Measurements from ENCODE around the gene MYMX. TPM values are rescaled to one million over a fixed set of nuclear protein-coding genes. Genes with fewer than 3 reads are reported as not detected.

The MYMX gene
- total and polyA plus RNA-seq, 2 of the 13 experiments (the other 11 are each of a cell fraction or from before 2014, with no cell fraction given), result not detected

DNA sequence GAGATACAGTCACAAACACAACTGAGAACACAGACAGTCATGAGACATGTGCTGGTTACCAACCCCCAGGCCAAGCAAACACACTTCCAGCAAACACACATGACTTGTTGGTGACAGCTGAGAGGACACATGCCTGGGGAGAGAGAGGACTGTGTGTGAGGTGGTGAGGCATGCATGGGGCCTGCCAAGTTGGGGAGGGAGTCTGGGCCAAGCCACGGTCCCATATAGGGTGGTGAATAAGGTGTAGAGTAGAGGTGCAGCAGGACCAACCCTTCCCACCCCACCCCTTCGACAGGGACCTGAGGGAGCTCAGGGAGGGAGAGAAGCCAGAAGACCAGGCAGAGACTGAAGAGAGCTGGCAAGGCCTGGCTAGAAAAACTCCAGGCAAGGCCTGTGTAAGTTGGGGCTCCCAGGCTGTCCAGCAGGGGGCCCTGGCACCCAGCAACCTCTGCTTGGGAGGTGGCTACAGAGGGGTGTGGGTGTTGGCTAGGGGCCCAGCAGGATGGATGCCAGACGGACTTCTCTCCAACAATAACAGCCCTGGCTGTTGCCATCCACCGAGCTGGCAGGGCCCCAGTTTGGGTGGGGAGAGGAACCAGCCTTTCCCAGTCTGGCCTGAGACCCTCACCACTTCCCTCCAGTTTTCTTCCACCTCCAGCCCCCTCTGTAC, 4.7 kb downstream of the MYMX start (continued):
- no peak for TF ChIP-seq ZKSCAN1 (IDR thresholded peaks at IDR 0.05; ENCODE audit: low read length)
- TF ChIP-seq ZNF44 (CRISPR knock-in tag; IDR thresholded peaks at IDR 0.05), result no peak
- TF ChIP-seq, protein P1, sequence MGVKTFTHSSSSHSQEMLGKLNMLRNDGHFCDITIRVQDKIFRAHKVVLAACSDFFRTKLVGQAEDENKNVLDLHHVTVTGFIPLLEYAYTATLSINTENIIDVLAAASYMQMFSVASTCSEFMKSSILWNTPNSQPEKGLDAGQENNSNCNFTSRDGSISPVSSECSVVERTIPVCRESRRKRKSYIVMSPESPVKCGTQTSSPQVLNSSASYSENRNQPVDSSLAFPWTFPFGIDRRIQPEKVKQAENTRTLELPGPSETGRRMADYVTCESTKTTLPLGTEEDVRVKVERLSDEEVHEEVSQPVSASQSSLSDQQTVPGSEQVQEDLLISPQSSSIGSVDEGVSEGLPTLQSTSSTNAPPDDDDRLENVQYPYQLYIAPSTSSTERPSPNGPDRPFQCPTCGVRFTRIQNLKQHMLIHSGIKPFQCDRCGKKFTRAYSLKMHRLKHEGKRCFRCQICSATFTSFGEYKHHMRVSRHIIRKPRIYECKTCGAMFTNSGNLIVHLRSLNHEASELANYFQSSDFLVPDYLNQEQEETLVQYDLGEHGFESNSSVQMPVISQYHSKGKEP (CRISPR knock-in tag; IDR thresholded peaks at IDR 0.05), result no peak
- TF ChIP-seq, protein P2, sequence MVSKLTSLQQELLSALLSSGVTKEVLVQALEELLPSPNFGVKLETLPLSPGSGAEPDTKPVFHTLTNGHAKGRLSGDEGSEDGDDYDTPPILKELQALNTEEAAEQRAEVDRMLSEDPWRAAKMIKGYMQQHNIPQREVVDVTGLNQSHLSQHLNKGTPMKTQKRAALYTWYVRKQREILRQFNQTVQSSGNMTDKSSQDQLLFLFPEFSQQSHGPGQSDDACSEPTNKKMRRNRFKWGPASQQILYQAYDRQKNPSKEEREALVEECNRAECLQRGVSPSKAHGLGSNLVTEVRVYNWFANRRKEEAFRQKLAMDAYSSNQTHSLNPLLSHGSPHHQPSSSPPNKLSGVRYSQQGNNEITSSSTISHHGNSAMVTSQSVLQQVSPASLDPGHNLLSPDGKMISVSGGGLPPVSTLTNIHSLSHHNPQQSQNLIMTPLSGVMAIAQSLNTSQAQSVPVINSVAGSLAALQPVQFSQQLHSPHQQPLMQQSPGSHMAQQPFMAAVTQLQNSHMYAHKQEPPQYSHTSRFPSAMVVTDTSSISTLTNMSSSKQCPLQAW (CRISPR knock-in tag; IDR thresholded peaks at IDR 0.05), result no peak
- no peak for TF ChIP-seq SAFB2 (CRISPR knock-in tag; IDR thresholded peaks at IDR 0.05; ENCODE audit: borderline replicate concordance, low read depth)
- TF ChIP-seq HOXA5 (CRISPR knock-in tag; IDR thresholded peaks at IDR 0.05), result peak; percentile 48; the same call in 1 of the 2 replicates
- no peak for TF ChIP-seq MIER2 (CRISPR knock-in tag; IDR thresholded peaks at IDR 0.05)
- TF ChIP-seq, protein P3, sequence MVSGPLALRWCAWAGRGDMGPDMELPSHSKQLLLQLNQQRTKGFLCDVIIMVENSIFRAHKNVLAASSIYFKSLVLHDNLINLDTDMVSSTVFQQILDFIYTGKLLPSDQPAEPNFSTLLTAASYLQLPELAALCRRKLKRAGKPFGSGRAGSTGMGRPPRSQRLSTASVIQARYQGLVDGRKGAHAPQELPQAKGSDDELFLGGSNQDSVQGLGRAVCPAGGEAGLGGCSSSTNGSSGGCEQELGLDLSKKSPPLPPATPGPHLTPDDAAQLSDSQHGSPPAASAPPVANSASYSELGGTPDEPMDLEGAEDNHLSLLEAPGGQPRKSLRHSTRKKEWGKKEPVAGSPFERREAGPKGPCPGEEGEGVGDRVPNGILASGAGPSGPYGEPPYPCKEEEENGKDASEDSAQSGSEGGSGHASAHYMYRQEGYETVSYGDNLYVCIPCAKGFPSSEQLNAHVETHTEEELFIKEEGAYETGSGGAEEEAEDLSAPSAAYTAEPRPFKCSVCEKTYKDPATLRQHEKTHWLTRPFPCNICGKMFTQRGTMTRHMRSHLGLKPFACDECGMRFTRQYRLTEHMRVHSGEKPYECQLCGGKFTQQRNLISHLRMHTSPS (CRISPR knock-in tag; IDR thresholded peaks at IDR 0.05; ENCODE audit: low read depth), result peak; percentile 87
- TF ChIP-seq, protein P4, sequence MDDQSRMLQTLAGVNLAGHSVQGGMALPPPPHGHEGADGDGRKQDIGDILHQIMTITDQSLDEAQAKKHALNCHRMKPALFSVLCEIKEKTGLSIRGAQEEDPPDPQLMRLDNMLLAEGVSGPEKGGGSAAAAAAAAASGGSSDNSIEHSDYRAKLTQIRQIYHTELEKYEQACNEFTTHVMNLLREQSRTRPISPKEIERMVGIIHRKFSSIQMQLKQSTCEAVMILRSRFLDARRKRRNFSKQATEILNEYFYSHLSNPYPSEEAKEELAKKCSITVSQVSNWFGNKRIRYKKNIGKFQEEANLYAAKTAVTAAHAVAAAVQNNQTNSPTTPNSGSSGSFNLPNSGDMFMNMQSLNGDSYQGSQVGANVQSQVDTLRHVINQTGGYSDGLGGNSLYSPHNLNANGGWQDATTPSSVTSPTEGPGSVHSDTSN (CRISPR knock-in tag; IDR thresholded peaks at IDR 0.05; ENCODE audit: borderline replicate concordance), result no peak
- TF ChIP-seq, protein P5, sequence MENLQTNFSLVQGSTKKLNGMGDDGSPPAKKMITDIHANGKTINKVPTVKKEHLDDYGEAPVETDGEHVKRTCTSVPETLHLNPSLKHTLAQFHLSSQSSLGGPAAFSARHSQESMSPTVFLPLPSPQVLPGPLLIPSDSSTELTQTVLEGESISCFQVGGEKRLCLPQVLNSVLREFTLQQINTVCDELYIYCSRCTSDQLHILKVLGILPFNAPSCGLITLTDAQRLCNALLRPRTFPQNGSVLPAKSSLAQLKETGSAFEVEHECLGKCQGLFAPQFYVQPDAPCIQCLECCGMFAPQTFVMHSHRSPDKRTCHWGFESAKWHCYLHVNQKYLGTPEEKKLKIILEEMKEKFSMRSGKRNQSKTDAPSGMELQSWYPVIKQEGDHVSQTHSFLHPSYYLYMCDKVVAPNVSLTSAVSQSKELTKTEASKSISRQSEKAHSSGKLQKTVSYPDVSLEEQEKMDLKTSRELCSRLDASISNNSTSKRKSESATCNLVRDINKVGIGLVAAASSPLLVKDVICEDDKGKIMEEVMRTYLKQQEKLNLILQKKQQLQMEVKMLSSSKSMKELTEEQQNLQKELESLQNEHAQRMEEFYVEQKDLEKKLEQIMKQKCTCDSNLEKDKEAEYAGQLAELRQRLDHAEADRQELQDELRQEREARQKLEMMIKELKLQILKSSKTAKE (CRISPR knock-in tag; IDR thresholded peaks at IDR 0.05; ENCODE audit: borderline replicate concordance), result no peak
- TF ChIP-seq SIX4 (CRISPR knock-in tag; IDR thresholded peaks at IDR 0.05), result no peak
- peak; percentile 80; the same call in 1 of the 2 replicates for TF ChIP-seq SSRP1 (CRISPR knock-in tag; IDR thresholded peaks at IDR 0.05)
- TF ChIP-seq PAX8 (CRISPR knock-in tag; IDR thresholded peaks at IDR 0.05; ENCODE audit: borderline replicate concordance), result no peak
- TF ChIP-seq, protein P6, sequence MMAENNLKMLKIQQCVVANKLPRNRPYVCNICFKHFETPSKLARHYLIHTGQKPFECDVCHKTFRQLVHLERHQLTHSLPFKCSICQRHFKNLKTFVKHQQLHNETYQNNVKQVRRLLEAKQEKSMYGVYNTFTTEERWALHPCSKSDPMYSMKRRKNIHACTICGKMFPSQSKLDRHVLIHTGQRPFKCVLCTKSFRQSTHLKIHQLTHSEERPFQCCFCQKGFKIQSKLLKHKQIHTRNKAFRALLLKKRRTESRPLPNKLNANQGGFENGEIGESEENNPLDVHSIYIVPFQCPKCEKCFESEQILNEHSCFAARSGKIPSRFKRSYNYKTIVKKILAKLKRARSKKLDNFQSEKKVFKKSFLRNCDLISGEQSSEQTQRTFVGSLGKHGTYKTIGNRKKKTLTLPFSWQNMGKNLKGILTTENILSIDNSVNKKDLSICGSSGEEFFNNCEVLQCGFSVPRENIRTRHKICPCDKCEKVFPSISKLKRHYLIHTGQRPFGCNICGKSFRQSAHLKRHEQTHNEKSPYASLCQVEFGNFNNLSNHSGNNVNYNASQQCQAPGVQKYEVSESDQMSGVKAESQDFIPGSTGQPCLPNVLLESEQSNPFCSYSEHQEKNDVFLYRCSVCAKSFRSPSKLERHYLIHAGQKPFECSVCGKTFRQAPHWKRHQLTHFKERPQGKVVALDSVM (CRISPR knock-in tag; IDR thresholded peaks at IDR 0.05), result no peak
- TF ChIP-seq, protein P7, sequence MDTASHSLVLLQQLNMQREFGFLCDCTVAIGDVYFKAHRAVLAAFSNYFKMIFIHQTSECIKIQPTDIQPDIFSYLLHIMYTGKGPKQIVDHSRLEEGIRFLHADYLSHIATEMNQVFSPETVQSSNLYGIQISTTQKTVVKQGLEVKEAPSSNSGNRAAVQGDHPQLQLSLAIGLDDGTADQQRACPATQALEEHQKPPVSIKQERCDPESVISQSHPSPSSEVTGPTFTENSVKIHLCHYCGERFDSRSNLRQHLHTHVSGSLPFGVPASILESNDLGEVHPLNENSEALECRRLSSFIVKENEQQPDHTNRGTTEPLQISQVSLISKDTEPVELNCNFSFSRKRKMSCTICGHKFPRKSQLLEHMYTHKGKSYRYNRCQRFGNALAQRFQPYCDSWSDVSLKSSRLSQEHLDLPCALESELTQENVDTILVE (CRISPR knock-in tag; IDR thresholded peaks at IDR 0.05), result no peak
- no peak for TF ChIP-seq NKX3-1 (CRISPR knock-in tag; IDR thresholded peaks at IDR 0.05)
